Activated naive CD4-positive, alpha-beta T cell treated with anti-CD3 and anti-CD28 coated beads, Interleukin-2, amount 50 U/mL, for 72 hours (primary cell): ENCODE results near the gene MUC6. TPM values are rescaled to one million over a fixed set of nuclear protein-coding genes. Genes with fewer than 3 reads are reported as not detected.

Experiments
- total RNA-seq, 2 donors: library from RNA; stranded (reverse); gene quantifications; one replicate each; pipeline ENCODE4 v1.2.3, GENCODE V29; 2022

MUC6 gene
- total RNA-seq, 2 donors from 2014 or later, result not detected

Other genes starting within 250 kb of the MUC6 start
- gene CEND1, start 246.6 kb downstream of the MUC6 start, total RNA-seq, result 1 to 10 TPM in 1 of 2 donors, not detected in 1; 1.1 TPM
- gene SLC25A22, start 238.4 kb downstream of the MUC6 start, total RNA-seq, result 10 to 100 TPM; 22.6 to 34.6 TPM
- gene PIDD1, start 231.5 kb downstream of the MUC6 start, total RNA-seq, result 10 to 100 TPM; 32.8 to 59.2 TPM
- gene RPLP2, start 226.8 kb downstream of the MUC6 start, total RNA-seq, result 1,000 to 10,000 TPM; 3,020 to 3,653 TPM
- gene PNPLA2, start 217.8 kb downstream of the MUC6 start, total RNA-seq, result 10 to 100 TPM; 24.5 to 49.1 TPM
- gene CRACR2B, start 208.8 kb downstream of the MUC6 start, total RNA-seq, result 1 to 10 TPM in 1 of 2 donors, under 1 TPM in 1; 0.66 to 1.9 TPM
- gene CD151, start 203.8 kb downstream of the MUC6 start, total RNA-seq, result 10 to 100 TPM; 42.8 to 46.0 TPM
- gene POLR2L, start 194.2 kb downstream of the MUC6 start, total RNA-seq, result 10 to 100 TPM; 50.4 to 95.1 TPM
- 10 to 100 TPM; 12.6 to 18.9 TPM for gene TSPAN4, start 193.9 kb downstream of the MUC6 start, total RNA-seq
- gene CHID1, start 125.9 kb downstream of the MUC6 start, total RNA-seq, result 10 to 100 TPM; 49.1 to 62.6 TPM
- 10 to 100 TPM; 37.3 to 58.0 TPM for gene AP2A2, start 110.8 kb downstream of the MUC6 start, total RNA-seq
- gene MUC2, start 38.2 kb upstream of the MUC6 start, total RNA-seq, result not detected
- not detected for gene MUC5AC, start 121.2 kb upstream of the MUC6 start, total RNA-seq
- not detected for gene MUC5B, start 186.3 kb upstream of the MUC6 start, total RNA-seq